WERI-Rb-1 (cell line): ENCODE results near the gene SDK2.

ENCODE experiments used
- DNase-seq: peaks from one replicate; pipeline ENCODE4 v3.0.0-alpha.2; 2020
- H3K27ac ChIP-seq: fragments of 250-450 bp; sonication (Bioruptor Pico); 2 replicates; pipeline ENCODE4 v1.5.1; 2020; ENCODE audit warnings: mild to moderate bottlenecking, moderate library complexity
- H3K27me3 ChIP-seq: fragments of 250-450 bp; sonication (Bioruptor Pico); 2 replicates; pipeline ENCODE4 v1.5.1; 2021; ENCODE audit warnings: mild to moderate bottlenecking, low read depth, moderate library complexity; ENCODE audit not compliant: insufficient read depth, severe bottlenecking
- H3K36me3 ChIP-seq: fragments of 250-450 bp; sonication (Bioruptor Pico); 2 replicates; pipeline ENCODE4 v1.5.1; 2020; ENCODE audit warnings: mild to moderate bottlenecking, moderate library complexity
- H3K4me3 ChIP-seq: 2 replicates; pipeline ENCODE4 v1.5.1; 2011; ENCODE audit warnings: low read depth, mild to moderate bottlenecking, control low read depth, low read length
- H3K9me3 ChIP-seq: fragments of 250-450 bp; sonication (Bioruptor Pico); 2 replicates; pipeline ENCODE4 v1.5.1; 2021; ENCODE audit warnings: mild to moderate bottlenecking, moderate library complexity; ENCODE audit not compliant: severe bottlenecking
- TF ChIP-seq, protein P1 (sequence below): IDR thresholded peaks from 2 replicates; pipeline ENCODE4 v1.5.1; 2011; ENCODE audit warnings: low read depth, mild to moderate bottlenecking, control low read depth, inconsistent platforms, low read length

The SDK2 gene

DNA sequence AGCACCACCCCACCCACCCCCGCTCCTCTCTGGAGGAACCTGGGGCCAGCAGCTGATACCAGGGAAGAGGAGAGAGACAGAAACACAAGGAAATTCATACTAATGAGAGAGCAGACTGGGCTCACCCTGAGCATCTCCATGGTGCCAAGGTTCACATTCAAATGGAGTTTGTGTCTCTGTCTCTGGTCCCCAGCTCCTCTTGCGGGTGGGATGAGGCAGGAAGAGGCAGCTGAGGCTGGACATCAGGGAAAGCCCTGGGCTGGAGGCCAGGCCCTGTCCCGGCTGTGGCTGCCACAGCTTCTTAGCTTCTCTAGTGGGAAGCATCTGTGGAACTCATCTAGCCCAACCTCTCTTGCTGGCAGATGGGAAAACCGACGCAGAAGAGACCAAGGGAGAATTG, 121.5 kb downstream of the SDK2 start:
- Histone ChIP-seq H3K9me3 (no peaks in the 10 kb centered on the region), H3K4me3 (no peak overlapping the region), H3K27me3 (no peaks in the 10 kb centered on the region), H3K27ac (no peak overlapping the region), H3K36me3 (peaks cover 2% of the 10 kb centered on the region)
- DNase-seq, result no peak
- TF ChIP-seq, protein P1, sequence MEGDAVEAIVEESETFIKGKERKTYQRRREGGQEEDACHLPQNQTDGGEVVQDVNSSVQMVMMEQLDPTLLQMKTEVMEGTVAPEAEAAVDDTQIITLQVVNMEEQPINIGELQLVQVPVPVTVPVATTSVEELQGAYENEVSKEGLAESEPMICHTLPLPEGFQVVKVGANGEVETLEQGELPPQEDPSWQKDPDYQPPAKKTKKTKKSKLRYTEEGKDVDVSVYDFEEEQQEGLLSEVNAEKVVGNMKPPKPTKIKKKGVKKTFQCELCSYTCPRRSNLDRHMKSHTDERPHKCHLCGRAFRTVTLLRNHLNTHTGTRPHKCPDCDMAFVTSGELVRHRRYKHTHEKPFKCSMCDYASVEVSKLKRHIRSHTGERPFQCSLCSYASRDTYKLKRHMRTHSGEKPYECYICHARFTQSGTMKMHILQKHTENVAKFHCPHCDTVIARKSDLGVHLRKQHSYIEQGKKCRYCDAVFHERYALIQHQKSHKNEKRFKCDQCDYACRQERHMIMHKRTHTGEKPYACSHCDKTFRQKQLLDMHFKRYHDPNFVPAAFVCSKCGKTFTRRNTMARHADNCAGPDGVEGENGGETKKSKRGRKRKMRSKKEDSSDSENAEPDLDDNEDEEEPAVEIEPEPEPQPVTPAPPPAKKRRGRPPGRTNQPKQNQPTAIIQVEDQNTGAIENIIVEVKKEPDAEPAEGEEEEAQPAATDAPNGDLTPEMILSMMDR, result no peak

DNA sequence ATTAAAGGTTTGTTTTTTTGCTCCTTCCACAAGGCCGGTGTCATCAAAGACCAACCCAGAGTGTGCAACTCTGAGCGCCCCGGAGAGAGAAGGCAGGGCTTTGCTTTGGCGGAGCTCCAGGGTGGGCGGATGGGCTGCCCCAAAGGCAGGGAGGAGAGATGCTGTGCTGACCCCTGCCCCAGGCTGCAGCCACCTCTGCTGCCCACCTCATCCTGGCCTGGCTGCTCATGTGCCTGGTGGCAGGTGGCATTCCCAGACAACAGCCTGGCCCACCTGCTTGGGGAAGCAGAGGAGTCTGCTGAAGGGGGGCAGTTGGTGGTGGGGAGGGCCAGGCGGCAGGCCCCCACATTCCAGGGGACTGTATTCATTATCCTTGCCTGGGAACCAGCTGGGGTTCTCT, 122.1 kb downstream of the SDK2 start:
- no peaks in the 10 kb centered on the region for H3K27me3 ChIP-seq

DNA sequence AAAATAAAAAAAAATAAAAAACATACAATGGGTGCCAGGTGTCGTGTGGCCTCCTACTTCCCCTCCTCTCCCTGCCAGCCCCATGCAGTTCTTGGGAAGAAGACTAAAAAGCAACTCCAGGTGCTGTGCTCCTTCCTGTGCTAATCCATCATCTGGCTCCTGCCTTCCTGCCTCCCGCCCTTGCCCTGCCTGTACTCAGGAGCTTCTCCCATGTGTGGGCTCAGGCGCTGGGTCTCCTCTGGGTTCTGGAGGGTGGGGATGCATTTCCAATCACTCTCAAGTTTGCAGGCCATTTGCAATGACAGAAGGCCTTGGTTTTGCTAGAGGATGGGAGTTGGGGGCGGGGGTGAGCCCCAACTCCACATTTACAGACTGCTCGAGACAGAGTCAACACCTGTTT, 122.9 kb downstream of the SDK2 start:
- Histone ChIP-seq H3K36me3 (no peaks in the 10 kb centered on the region; the same call in none of the 2 replicates), H3K9me3 (no peaks in the 10 kb centered on the region), H3K27ac (no peak overlapping the region), H3K4me3 (no peak overlapping the region), H3K27me3 (no peaks in the 10 kb centered on the region)
- TF ChIP-seq, protein P1, result no peak
- no peak for DNase-seq

More for the DNA sequence above, 122.1 kb downstream of the SDK2 start:
- DNase-seq, result no peak
- Histone ChIP-seq H3K4me3 (no peak overlapping the region), H3K9me3 (no peaks in the 10 kb centered on the region), H3K36me3 (no peaks in the 10 kb centered on the region; the same call in none of the 2 replicates), H3K27ac (no peak overlapping the region)
- TF ChIP-seq, protein P1, result no peak

DNA sequence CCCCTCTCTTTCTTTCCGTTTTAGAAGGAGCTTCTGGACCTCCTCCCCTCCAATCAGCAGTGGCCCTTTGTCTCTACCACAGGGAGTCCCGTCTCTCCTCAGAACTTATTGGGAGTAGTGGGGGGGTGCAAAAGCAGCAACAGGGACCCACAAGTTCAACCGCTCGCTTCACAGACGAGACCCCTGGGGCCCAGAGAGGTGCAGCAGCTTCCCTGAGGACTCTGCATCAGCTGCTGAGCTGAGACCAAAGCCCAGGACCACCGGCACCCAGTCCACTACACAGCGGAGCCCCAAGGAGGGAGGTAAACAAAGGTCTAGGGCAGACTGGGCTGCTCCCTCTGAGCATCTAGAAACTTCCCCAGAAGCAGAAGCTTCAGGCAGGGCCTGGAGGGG, 123.9 kb downstream of the SDK2 start:
- H3K27ac ChIP-seq, result no peak overlapping the region
- H3K27me3 ChIP-seq, result no peaks in the 10 kb centered on the region
- H3K36me3 ChIP-seq, result no peaks in the 10 kb centered on the region; the same call in 1 of the 2 replicates
- no peak overlapping the region for H3K4me3 ChIP-seq
- no peak for DNase-seq
- H3K9me3 ChIP-seq, result no peaks in the 10 kb centered on the region
- TF ChIP-seq, protein P1, result no peak

DNA sequence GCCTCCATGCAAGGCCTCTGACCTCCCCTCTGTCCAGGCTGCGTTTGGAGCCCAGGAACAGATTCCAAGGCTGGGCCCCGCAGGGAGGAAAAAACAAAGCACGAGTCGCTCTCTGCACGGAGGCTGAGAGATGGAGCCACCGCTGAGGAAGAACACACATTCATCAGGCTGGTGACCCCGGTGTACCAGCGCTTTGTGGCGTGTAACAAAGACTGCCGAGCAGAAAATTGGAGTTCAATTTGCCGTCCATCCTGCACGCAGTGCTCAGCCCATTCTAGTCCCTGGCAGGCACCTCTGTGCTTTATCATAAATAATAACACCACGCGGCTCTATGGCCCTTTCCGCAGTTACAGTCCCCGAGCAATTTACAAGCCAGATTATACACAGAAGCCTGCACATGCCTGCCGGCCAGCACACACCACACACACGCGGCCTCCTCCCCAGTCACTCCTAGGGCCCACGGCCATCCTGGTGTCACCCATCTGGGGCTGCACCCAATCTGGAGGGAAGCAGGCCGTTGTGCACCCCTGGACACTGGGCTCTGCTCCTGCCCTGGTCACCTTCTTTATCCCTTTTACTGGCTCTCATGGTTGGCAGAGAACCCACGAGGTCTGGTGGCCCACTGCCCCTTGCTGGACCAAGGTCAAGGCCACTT, 124.4 kb downstream of the SDK2 start:
- no peak overlapping the region for H3K4me3 ChIP-seq
- H3K36me3 ChIP-seq, result no peaks in the 10 kb centered on the region; the same call in 1 of the 2 replicates
- H3K9me3 ChIP-seq, result no peaks in the 10 kb centered on the region
- DNase-seq, result no peak
- TF ChIP-seq, protein P1, result no peak
- no peak overlapping the region for H3K27ac ChIP-seq
- no peaks in the 10 kb centered on the region for H3K27me3 ChIP-seq

DNA sequence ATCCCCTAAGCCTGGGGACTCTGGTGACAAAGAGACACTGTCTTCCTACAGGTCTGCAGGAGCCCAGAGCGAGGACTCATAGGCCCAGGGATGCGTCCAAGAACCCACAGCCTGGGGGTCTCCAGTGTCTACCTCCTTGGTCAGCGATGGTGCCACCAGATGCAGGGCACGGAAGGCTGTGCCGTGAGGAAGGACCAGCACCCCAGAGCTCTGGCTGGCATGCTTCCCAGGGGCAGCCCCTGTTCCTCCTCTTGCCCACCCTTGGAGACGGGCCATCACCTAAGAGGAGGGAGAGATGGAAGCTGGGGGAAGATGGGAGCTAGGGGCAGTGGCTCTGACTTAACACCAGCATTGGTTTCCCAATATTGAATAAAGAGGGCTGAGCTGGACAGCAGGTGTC, 125.2 kb downstream of the SDK2 start:
- Histone ChIP-seq H3K27me3 (no peaks in the 10 kb centered on the region), H3K27ac (no peak overlapping the region), H3K4me3 (no peak overlapping the region), H3K9me3 (no peaks in the 10 kb centered on the region), H3K36me3 (no peaks in the 10 kb centered on the region; the same call in 1 of the 2 replicates)
- TF ChIP-seq, protein P1, result no peak
- DNase-seq, result no peak
